Measurements from ENCODE around the gene ZNF175. TPM values are rescaled to one million over a fixed set of nuclear protein-coding genes. Genes with fewer than 3 reads are reported as not detected.

ZNF175 gene
- polyA plus RNA-seq, 1 donor (not counting 4 experiments of a cell fraction or from before 2014, with no cell fraction given) = 3.8 TPM

- dilution Hi-C loops (cut with MboI; ENCODE audit: extremely low pct_ligation_motif_present, low sequenced_read_pairs) = no loop called here
- DNase-seq (ENCODE audit: low read depth, low spot score) (no peak), FAIRE-seq (no peak)
- no peak overlapping the region for H3K4me3 ChIP-seq (ENCODE audit: control insufficient read depth in 2 of 3, extremely low read depth in 1 of 3, insufficient read depth in 2 of 3, low read depth in 1 of 3, low read length in 3 of 3)
- H3K4me2 ChIP-seq (ENCODE audit: control insufficient read depth, extremely low read depth, insufficient read depth, low read depth, low read length) = no peak overlapping the region
- H3K79me2 ChIP-seq (ENCODE audit: control insufficient read depth, insufficient read depth, low read length) = no peaks in the 10 kb centered on the region
- no peaks in the 10 kb centered on the region for H3K27me3 ChIP-seq (ENCODE audit: control insufficient read depth, extremely low read depth, insufficient read depth, low read length)
- no peaks in the 10 kb centered on the region for H3K4me1 ChIP-seq (ENCODE audit: control insufficient read depth, extremely low read depth, insufficient read depth, low read length)
- H3K27ac ChIP-seq (ENCODE audit: control insufficient read depth, insufficient read depth, low read length) = no peak overlapping the region
- TF ChIP-seq, protein P1, sequence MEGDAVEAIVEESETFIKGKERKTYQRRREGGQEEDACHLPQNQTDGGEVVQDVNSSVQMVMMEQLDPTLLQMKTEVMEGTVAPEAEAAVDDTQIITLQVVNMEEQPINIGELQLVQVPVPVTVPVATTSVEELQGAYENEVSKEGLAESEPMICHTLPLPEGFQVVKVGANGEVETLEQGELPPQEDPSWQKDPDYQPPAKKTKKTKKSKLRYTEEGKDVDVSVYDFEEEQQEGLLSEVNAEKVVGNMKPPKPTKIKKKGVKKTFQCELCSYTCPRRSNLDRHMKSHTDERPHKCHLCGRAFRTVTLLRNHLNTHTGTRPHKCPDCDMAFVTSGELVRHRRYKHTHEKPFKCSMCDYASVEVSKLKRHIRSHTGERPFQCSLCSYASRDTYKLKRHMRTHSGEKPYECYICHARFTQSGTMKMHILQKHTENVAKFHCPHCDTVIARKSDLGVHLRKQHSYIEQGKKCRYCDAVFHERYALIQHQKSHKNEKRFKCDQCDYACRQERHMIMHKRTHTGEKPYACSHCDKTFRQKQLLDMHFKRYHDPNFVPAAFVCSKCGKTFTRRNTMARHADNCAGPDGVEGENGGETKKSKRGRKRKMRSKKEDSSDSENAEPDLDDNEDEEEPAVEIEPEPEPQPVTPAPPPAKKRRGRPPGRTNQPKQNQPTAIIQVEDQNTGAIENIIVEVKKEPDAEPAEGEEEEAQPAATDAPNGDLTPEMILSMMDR (optimal IDR thresholded peaks at IDR 0.05 in 1 of 3, IDR thresholded peaks at IDR 0.05 in 1 of 3, conservative IDR thresholded peaks at IDR 0.05 in 1 of 3; ENCODE audit: extremely low read depth in 1 of 3, insufficient read depth in 2 of 3, low read length in 3 of 3) = no peak
- TF ChIP-seq EZH2 (IDR thresholded peaks at IDR 0.05; ENCODE audit: low read length) = no peak
- no peaks in the 10 kb centered on the region for H3K9me3 ChIP-seq (ENCODE audit: control insufficient read depth, low read depth, low read length)
- H2AFZ ChIP-seq (ENCODE audit: control insufficient read depth, low read length) = no peak overlapping the region
- H3K9me1 ChIP-seq (ENCODE audit: control insufficient read depth, extremely low read depth, insufficient read depth, low read length) = no peaks in the 10 kb centered on the region
- no peaks in the 10 kb centered on the region for H3K36me3 ChIP-seq (ENCODE audit: control insufficient read depth in 2 of 2, extremely low read depth in 1 of 2, insufficient read depth in 2 of 2, low read length in 2 of 2)
- H4K20me1 ChIP-seq (ENCODE audit: control insufficient read depth, extremely low read depth, insufficient read depth, low read length) = no peaks in the 10 kb centered on the region
- no peak overlapping the region for H3K9ac ChIP-seq (ENCODE audit: control insufficient read depth, extremely low read depth, insufficient read depth, low read length)
These were observed 27.0 kb upstream of the ZNF175 start for GRCh38 chr19:51544038-51544437.

GRCh38 chr19:51546107-51546649, 24.9 kb upstream of the ZNF175 start:
- no peaks in the 10 kb centered on the region for H4K20me1 ChIP-seq (ENCODE audit: control insufficient read depth, extremely low read depth, insufficient read depth, low read length)
- H2AFZ ChIP-seq (ENCODE audit: control insufficient read depth, low read length) = no peak overlapping the region
- DNase-seq (ENCODE audit: low read depth, low spot score) = no peak
- no peaks in the 10 kb centered on the region for H3K9me3 ChIP-seq (ENCODE audit: control insufficient read depth, low read depth, low read length)
- no peak for TF ChIP-seq EZH2 (IDR thresholded peaks at IDR 0.05; ENCODE audit: low read length)
- no peak for FAIRE-seq
- H3K4me3 ChIP-seq (ENCODE audit: control insufficient read depth in 2 of 3, extremely low read depth in 1 of 3, insufficient read depth in 2 of 3, low read depth in 1 of 3, low read length in 3 of 3) = no peak overlapping the region
- dilution Hi-C loops (cut with MboI; ENCODE audit: extremely low pct_ligation_motif_present, low sequenced_read_pairs) = no loop called here
- no peak overlapping the region for H3K27ac ChIP-seq (ENCODE audit: control insufficient read depth, insufficient read depth, low read length)
- no peak overlapping the region for H3K4me2 ChIP-seq (ENCODE audit: control insufficient read depth, extremely low read depth, insufficient read depth, low read depth, low read length)
- H3K4me1 ChIP-seq (ENCODE audit: control insufficient read depth, extremely low read depth, insufficient read depth, low read length) = no peaks in the 10 kb centered on the region
- no peaks in the 10 kb centered on the region for H3K27me3 ChIP-seq (ENCODE audit: control insufficient read depth, extremely low read depth, insufficient read depth, low read length)
- no peaks in the 10 kb centered on the region for H3K9me1 ChIP-seq (ENCODE audit: control insufficient read depth, extremely low read depth, insufficient read depth, low read length)
- no peaks in the 10 kb centered on the region for H3K79me2 ChIP-seq (ENCODE audit: control insufficient read depth, insufficient read depth, low read length)
- no peak overlapping the region for H3K9ac ChIP-seq (ENCODE audit: control insufficient read depth, extremely low read depth, insufficient read depth, low read length)
- H3K36me3 ChIP-seq (ENCODE audit: control insufficient read depth in 2 of 2, extremely low read depth in 1 of 2, insufficient read depth in 2 of 2, low read length in 2 of 2) = no peaks in the 10 kb centered on the region
